Right lobe of liver (tissue), 6 donors: Measurements from ENCODE around the gene GNAQ. TPM values are rescaled to one million over a fixed set of nuclear protein-coding genes. Genes with fewer than 3 reads are reported as not detected.

Source experiments
- ATAC-seq, 4 donors: fragments of 200-7000 bp; cut with Tn5 transposase; one replicate each; pipeline ENCODE4 v1.9.1; 2020; ENCODE audit warnings: mild to moderate bottlenecking in 4 of 4, moderate library complexity in 4 of 4
- DNase-seq, 3 donors: peaks; one replicate each; pipeline ENCODE4 v3.0.0-alpha.2; 2020
- H3K27ac ChIP-seq, 3 donors: fragments of 200-600 bp; one replicate each; pipeline ENCODE4 v1.8.0; 2022
- H3K27me3 ChIP-seq, 2 donors: fragments of 200-600 bp; one replicate each; pipeline ENCODE4 v1.8.0; 2022
- H3K36me3 ChIP-seq, 4 donors: fragments of 200-600 bp; sonication (generic) in 1 of 4; one replicate each; pipeline versions ENCODE4 v1.5.1 to v1.8.0; 2017 to 2022; ENCODE audit warnings: control low read depth in 1 of 4
- H3K4me1 ChIP-seq, 4 donors: fragments of 200-600 bp; sonication (generic) in 1 of 4; one replicate each; pipeline versions ENCODE4 v1.5.1 to v1.8.0; 2017 to 2022; ENCODE audit warnings: control low read depth in 1 of 4
- H3K4me3 ChIP-seq, 3 donors: fragments of 200-600 bp; one replicate each; pipeline ENCODE4 v1.8.0; 2022
- H3K9me3 ChIP-seq, 4 donors: fragments of 200-600 bp; sonication (generic) in 1 of 4; one replicate each; pipeline versions ENCODE4 v1.5.1 to v1.8.0; 2017 to 2022; ENCODE audit warnings: control low read depth in 1 of 4
- POLR2A ChIP-seq: fragments of 450-650 bp; IDR thresholded peaks from one replicate; pipeline ENCODE4 v1.6.1; 2017; ENCODE audit warnings: antibody characterized with exemption, mild to moderate bottlenecking
- WGBS: methylation state at CpG from one replicate; pipeline ENCODE4 v1.1.6; 2018; ENCODE audit warnings: low coverage, low lambda C conversion rate; ENCODE audit not compliant: insufficient coverage; ENCODE audit errors: missing lambda C conversion rate; 5-methylcytosine and 5-hydroxymethylcytosine counted together
- intact Hi-C, 2 donors: fragments of 100-400 bp; cut with DNase I; formaldehyde crosslinking; loops; one replicate each; pipeline versions ENCODE4 v1.11.2 to v1.14.1; 2022
- total RNA-seq, 6 experiments: library from RNA; depleted of rRNA in 2 of 6; stranded (reverse); fragments of >200 nt in 2 of 6; fragmentation: NEBNext Ultra II Directional in 3 of 6; extraction: Animal tissue kit (Norgen Biotek cat#: 25700) in 3 of 6; gene quantifications; one replicate each; pipeline versions ENCODE4 v1.1.0 to v1.2.4, GENCODE V29; 2016 to 2023
- TF ChIP-seq, protein P1 (sequence below), 4 donors: fragments of 200-600 bp in 3 of 4; fragments of 450-650 bp in 1 of 4; IDR thresholded peaks; one replicate each; pipeline versions ENCODE4 v1.5.1 to v1.8.0; 2016 to 2022; ENCODE audit warnings: antibody characterized with exemption in 4 of 4, mild to moderate bottlenecking in 2 of 4
- donor health status: DM: no; HTN: yes; CAD: no.
- donor health status: DM: no; HTN: no; CAD: no.
- donor health status: DM: no; HTN: no; CAD: no.
- donor health status: DM: no; HTN: yes; CAD: no.
- donor health status: DM: no; HTN: yes; CAD: no.

The GNAQ gene
- total RNA-seq, 6 experiments from 2014 or later, result 15.8 to 28.7 (median 21.6) TPM

DNA sequence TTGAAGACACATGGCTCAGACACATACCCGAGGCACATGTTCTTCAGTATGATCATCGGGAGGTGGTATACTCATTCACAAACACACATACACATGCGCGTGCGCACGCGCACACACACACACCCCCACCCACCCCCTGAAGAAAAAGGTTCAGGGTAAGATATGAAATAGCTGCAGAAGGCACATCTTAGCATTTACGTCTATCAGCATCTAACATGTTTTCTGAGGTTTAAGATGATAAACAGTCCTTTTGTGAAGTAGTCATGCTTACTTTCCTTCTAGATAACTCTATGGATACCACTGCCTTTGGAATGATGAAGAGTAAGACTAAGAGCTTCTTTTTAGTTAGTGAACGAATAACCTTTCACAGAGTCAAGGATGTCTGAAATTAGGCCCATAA is 278.4 kb downstream of the GNAQ start:
- WGBS, result 84% methylated on average over 9 of the region's 9 CpGs
- DNase-seq (no peak), ATAC-seq (no peak)
- Histone ChIP-seq H3K27me3 (no peaks in the 10 kb centered on the region), H3K27ac (no peak overlapping the region), H3K4me3 (no peak overlapping the region), H3K9me3 (no peaks in the 10 kb centered on the region), H3K4me1 (no peaks in the 10 kb centered on the region), H3K36me3 (no peaks in the 10 kb centered on the region)
- TF ChIP-seq POLR2A, result no peak
- TF ChIP-seq, protein P1, sequence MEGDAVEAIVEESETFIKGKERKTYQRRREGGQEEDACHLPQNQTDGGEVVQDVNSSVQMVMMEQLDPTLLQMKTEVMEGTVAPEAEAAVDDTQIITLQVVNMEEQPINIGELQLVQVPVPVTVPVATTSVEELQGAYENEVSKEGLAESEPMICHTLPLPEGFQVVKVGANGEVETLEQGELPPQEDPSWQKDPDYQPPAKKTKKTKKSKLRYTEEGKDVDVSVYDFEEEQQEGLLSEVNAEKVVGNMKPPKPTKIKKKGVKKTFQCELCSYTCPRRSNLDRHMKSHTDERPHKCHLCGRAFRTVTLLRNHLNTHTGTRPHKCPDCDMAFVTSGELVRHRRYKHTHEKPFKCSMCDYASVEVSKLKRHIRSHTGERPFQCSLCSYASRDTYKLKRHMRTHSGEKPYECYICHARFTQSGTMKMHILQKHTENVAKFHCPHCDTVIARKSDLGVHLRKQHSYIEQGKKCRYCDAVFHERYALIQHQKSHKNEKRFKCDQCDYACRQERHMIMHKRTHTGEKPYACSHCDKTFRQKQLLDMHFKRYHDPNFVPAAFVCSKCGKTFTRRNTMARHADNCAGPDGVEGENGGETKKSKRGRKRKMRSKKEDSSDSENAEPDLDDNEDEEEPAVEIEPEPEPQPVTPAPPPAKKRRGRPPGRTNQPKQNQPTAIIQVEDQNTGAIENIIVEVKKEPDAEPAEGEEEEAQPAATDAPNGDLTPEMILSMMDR (IDR thresholded peaks at IDR 0.05), result no peak
- intact Hi-C loops, result no loop called here

DNA sequence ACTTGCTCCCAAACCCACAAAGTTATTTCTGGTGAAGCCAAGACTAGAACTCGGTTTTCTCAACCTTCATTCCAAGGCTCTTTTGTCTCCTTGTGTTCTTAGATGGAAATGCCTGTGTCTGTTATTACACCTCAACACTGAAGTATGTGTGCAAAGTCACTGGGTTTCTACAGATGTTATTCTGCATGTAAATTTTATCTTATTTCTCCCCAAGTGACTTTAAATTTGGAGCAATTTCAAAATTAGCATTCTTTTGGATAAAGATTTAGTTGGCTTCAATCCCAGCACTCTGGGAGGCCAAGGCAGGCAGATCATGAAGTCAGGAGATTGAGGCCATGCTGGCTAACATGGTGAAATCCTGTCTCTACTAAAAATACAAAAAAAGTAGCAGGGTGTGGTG is 279.1 kb downstream of the GNAQ start:
- DNase-seq (no peak), ATAC-seq (no peak)
- H3K36me3 ChIP-seq, result no peaks in the 10 kb centered on the region
- intact Hi-C loops, result no loop called here
- H3K27me3 ChIP-seq, result no peaks in the 10 kb centered on the region
- H3K27ac ChIP-seq, result no peak overlapping the region
- TF ChIP-seq, protein P1 (IDR thresholded peaks at IDR 0.05), result no peak
- no peak for TF ChIP-seq POLR2A
- 78% methylated on average over 1 of the region's 1 CpG for WGBS
- H3K4me1 ChIP-seq, result no peaks in the 10 kb centered on the region
- no peak overlapping the region for H3K4me3 ChIP-seq
- H3K9me3 ChIP-seq, result no peaks in the 10 kb centered on the region

DNA sequence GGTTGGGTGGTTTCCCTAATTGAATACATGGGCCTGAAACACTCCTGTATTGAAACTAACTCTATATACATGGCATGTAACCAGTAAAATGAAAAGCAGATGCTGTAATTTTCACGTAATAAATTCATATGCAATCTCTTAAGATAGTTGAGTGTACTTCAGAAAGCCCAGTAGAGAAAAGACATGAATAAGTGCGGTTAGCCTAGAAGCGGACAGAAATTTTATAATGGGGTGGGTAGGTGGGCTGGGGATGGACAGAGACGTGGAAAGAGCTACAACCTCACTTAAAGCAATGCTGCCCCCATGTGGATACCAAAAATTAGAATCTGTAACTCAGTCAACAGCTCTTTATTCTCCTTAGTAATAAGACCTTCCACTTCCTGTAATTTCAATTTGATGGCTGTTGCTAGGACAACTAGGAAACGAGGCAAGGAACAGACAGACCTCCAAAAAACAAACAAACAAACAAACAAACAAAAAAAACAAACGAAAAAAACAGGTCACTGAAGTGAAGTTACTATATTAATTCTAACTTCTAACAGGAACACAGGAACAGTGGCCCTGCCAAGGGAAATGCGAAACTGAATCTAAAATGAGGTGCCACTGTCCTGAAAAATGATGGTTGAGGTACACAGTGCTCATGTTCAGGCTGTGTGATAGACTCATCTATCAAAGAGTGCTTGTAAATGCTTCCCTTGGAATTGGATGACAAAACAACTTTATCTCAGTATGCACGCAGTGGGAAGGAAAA is 280.1 kb downstream of the GNAQ start:
- ATAC-seq (peak; percentile 80 to 94 (median 84)), DNase-seq (no peak)
- intact Hi-C loops, result no loop called here
- WGBS, result 38% methylated on average over 8 of the region's 8 CpGs
- Histone ChIP-seq H3K4me1 (no peaks in the 10 kb centered on the region), H3K27me3 (no peaks in the 10 kb centered on the region), H3K27ac (no peak overlapping the region), H3K4me3 (no peak overlapping the region), H3K9me3 (no peaks in the 10 kb centered on the region), H3K36me3 (no peaks in the 10 kb centered on the region)
- TF ChIP-seq, protein P1 (IDR thresholded peaks at IDR 0.05), result peak; percentile 49 to 64 (median 58)
- no peak for TF ChIP-seq POLR2A

DNA sequence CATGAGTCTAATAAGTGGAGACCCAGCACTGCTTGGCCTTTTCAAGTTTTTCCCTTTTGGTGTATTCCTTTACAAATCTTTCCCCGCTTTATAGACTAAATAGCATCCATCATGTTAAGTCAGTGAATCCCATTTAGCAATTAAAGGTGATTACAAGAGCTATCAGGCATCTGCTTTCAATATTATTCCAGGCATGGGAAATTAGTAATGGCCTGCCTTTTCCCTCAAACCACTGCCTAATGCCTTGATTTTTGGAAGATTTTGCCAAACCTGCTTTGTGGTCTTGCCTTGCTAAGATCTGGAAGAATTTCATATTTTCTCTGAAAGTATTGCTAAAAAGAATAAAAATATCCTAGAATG is 280.6 kb downstream of the GNAQ start:
- no peak for ATAC-seq
- no peaks in the 10 kb centered on the region for H3K36me3 ChIP-seq
- no peaks in the 10 kb centered on the region for H3K9me3 ChIP-seq
- DNase-seq, result no peak
- H3K27me3 ChIP-seq, result no peaks in the 10 kb centered on the region
- no peaks in the 10 kb centered on the region for H3K4me1 ChIP-seq
- TF ChIP-seq POLR2A, result no peak
- TF ChIP-seq, protein P1 (IDR thresholded peaks at IDR 0.05), result no peak
- no peak overlapping the region for H3K4me3 ChIP-seq
- intact Hi-C loops, result no loop called here
- no peak overlapping the region for H3K27ac ChIP-seq
- WGBS, result 100% methylated on average over 1 of the region's 1 CpG
